Gastroesophageal sphincter (tissue), 3 donors: ENCODE data around the gene FIGLA.

Experiments
- CTCF ChIP-seq, 4 experiments: fragments of 200-600 bp in 2 of 4; fragments of 450-650 bp in 2 of 4; sonication (generic) in 1 of 4; IDR thresholded peaks; one replicate each; pipeline ENCODE4 v1.5.1; 2017 to 2019; ENCODE audit warnings: antibody characterized with exemption in 4 of 4, mild to moderate bottlenecking in 2 of 4, moderate library complexity in 2 of 4
- EP300 ChIP-seq: sonication (generic); formaldehyde crosslinking; IDR thresholded peaks from one replicate; pipeline ENCODE4 v1.6.1; 2017; ENCODE audit warnings: antibody characterized with exemption, mild to moderate bottlenecking

DNA sequence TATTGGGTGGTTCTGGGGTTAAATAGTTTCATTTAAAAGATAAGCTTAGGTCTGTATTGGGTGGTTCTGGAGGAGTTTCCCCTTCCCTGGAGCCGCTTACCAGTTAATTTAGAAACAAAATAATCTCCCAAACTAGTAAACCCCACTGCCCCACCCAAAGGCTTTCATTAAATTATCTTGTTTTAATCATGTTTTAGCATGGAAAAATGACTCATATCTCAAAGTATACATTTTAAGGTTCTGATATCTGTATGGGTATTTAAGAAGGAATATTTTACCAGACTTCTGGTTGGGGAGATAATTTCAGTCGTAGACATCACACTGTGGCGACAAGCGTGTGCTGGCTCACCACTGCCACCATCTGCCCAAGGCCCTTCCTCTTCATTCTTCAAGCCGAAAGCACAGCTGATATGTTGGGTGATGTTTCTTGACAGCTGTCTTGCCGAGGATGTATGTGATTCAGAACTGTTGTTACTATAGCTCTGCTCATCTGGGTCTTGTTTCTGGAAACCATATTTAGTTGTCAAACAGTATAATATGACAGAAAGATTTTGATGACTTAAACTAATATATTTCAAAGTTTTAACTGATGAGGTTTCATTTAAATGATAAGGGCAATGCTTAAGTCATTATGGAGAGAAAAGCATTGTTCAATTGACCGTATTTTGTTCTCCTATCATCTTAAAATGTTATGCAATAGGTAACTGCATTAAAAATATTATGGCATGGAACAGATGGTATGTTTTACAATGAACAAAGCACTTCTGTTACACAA is 5.1 kb downstream of the FIGLA start:
- TF ChIP-seq EP300, result no peak
- peak in 1 of 4 experiments; percentile 19 for TF ChIP-seq CTCF (IDR thresholded peaks at IDR 0.05)
